DOHH2 (cell line): Measurements from ENCODE around the gene GABRQ.

Experiments
- CTCF ChIP-seq: fragments of 200-600 bp; sonication (generic); IDR thresholded peaks from one replicate; pipeline ENCODE4 v1.5.1; 2014; ENCODE audit warnings: antibody characterized with exemption, mild to moderate bottlenecking, low read depth, low read length; ENCODE audit not compliant: poor library complexity, severe bottlenecking
- EZH2phosphoT487 ChIP-seq: fragments of 200-600 bp; sonication (generic); IDR thresholded peaks from 2 replicates; pipeline ENCODE4 v1.6.1; 2017; ENCODE audit warnings: borderline replicate concordance, mild to moderate bottlenecking, antibody characterized with exemption, low read length, moderate library complexity, mixed read lengths

- TF ChIP-seq CTCF = no peak
- no peak for TF ChIP-seq EZH2phosphoT487
Observed at GRCh38 chrX:152652467-152652866, 14.8 kb downstream of the GABRQ start.
